Hepatocyte (in vitro differentiated cells): ENCODE measurements around the gene CIP2A.

Experiments
- CTCF ChIP-seq: fragments of 200-600 bp; sonication (generic); IDR thresholded peaks from 2 replicates; pipeline ENCODE4 v1.5.1; 2016; ENCODE audit warnings: antibody characterized with exemption, mild to moderate bottlenecking; ENCODE audit not compliant: poor library complexity
- EZH2phosphoT487 ChIP-seq: fragments of 200-600 bp; sonication (generic); IDR thresholded peaks from one replicate; pipeline ENCODE4 v1.6.1; 2018; ENCODE audit warnings: antibody characterized with exemption, mild to moderate bottlenecking, low read depth, moderate library complexity; ENCODE audit not compliant: unreplicated experiment, severe bottlenecking

- TF ChIP-seq CTCF: no peak
- TF ChIP-seq EZH2phosphoT487: no peak
Measured at GRCh38 chr3:108518895-108519294, 70.3 kb downstream of the CIP2A start.
